GM10266 (cell line): ENCODE measurements around the gene IFT88.

Experiments
- DNase-seq: peaks from one replicate; pipeline ENCODE4 v3.0.0; 2012; ENCODE audit errors: extremely low spot score
- TF ChIP-seq, protein P1 (sequence below): IDR thresholded peaks from 2 replicates; pipeline ENCODE4 v1.5.1; 2012; ENCODE audit warnings: mild to moderate bottlenecking, low read depth; ENCODE audit not compliant: control insufficient read depth, insufficient read depth; ENCODE audit errors: missing control alignments

Gene IFT88

DNA sequence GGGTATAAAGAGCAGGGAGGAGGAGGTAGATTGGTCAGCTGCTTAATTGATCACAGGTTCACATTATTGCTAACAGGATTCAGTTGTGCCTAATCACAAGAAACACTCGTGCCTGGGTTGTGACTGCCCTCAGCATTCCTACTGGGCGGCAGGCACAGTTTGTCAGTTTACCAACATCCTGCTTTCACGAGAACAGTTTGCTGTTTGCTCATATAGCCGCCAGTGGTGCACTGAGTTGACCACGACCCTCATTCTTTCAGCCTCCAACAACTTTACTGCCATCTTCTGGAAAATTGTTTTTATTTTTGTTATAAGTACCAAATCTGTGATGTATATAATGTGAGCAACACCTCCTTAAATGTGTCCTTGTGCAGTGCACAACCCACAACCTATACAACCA lies 16.2 kb upstream of the IFT88 start:
- TF ChIP-seq, protein P1, sequence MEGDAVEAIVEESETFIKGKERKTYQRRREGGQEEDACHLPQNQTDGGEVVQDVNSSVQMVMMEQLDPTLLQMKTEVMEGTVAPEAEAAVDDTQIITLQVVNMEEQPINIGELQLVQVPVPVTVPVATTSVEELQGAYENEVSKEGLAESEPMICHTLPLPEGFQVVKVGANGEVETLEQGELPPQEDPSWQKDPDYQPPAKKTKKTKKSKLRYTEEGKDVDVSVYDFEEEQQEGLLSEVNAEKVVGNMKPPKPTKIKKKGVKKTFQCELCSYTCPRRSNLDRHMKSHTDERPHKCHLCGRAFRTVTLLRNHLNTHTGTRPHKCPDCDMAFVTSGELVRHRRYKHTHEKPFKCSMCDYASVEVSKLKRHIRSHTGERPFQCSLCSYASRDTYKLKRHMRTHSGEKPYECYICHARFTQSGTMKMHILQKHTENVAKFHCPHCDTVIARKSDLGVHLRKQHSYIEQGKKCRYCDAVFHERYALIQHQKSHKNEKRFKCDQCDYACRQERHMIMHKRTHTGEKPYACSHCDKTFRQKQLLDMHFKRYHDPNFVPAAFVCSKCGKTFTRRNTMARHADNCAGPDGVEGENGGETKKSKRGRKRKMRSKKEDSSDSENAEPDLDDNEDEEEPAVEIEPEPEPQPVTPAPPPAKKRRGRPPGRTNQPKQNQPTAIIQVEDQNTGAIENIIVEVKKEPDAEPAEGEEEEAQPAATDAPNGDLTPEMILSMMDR, result no peak

DNA sequence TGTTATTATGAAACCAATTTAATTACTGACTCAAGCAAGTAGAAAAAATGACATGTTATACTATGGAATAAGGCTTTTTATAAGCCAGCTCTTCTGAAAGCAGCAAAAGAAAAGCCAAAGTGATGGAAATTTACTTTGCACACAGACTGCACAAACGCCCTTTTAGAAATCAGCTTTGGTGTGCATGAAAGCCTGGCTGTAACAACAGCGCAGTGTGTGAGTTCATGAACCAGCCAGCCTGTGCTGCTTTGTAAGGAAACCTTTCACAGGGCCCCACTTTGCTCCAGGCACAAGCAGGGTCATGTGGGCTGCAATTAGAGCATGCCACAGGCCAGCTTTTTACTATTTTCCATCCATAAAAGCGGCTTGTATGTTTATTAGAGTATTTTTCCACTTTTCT lies 13.6 kb upstream of the IFT88 start:
- TF ChIP-seq, protein P1, result no peak
- no peak for DNase-seq

More for the DNA sequence above, 16.2 kb upstream of the IFT88 start:
- DNase-seq, result no peak

DNA sequence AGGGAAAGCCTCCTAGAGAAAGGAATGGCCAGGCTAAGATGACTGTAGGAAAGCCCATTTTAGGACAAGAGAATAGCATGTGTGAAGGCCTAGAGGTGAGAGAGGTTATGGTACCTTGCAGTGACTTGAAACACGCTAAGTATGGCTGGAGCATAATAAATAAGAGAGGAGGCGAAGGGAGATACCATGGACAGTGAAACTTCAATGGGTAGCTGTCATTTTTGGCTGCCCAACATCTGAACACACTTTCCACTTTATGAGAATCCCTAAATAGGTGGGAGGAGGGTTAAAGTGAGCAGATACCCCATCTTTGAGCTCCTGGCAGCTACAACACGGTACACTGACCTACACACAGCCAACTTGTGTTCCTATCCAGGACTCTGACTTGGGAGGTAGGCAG lies 8.0 kb upstream of the IFT88 start:
- no peak for DNase-seq
- TF ChIP-seq, protein P1, result no peak

DNA sequence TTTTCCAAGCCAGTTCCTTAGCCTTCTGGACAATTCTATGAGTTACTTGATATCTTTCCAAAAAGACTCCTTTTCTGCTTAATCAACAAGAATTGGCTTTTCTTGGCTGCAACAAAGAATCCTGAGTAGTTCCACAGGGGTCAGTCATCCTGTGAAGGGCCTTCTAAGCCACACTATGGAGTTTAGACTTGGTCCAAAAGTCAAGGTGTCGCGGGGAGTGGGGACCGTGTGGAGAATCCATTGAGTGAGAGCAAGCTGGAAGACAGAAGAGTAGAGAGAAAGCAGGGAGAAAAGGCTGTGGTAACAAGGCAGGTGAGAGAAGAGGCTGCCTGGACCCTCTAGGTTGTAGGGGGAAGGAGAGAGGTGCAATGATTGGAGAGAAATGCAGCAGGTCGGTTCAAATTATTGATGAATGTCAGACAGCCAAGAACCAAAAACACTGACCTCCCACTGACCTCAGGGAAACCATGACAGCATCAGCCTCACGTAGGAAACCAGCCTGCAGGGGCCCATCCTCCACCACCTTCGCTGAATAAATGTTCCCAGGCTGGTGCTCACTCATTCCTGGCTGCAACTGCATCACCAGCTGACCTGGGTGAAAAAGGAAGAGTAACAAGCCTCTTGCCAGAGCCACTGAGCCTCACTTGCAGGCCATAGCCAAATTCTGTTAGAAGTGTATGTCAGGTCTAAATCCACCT lies 7.1 kb upstream of the IFT88 start:
- DNase-seq, result no peak
- TF ChIP-seq, protein P1, result no peak

DNA sequence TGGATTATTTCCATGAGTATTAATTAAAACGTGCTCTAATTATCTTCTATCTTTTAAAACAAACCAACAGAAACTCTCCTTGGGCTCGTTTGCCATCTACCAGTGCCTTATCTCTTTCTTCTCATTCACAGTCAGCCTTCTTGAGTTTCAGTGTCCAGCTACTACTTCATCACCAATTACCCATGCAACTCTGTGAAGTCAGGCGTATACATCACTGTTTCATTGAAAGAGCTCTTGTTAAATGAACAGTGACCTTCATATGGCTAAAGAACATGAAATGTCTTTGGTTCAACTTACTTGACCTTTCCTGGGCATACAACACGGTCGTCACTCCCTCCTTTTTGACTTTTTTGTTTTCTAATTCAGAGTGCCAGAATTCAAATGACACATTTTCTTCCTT lies 5.2 kb upstream of the IFT88 start:
- TF ChIP-seq, protein P1, result no peak

DNA sequence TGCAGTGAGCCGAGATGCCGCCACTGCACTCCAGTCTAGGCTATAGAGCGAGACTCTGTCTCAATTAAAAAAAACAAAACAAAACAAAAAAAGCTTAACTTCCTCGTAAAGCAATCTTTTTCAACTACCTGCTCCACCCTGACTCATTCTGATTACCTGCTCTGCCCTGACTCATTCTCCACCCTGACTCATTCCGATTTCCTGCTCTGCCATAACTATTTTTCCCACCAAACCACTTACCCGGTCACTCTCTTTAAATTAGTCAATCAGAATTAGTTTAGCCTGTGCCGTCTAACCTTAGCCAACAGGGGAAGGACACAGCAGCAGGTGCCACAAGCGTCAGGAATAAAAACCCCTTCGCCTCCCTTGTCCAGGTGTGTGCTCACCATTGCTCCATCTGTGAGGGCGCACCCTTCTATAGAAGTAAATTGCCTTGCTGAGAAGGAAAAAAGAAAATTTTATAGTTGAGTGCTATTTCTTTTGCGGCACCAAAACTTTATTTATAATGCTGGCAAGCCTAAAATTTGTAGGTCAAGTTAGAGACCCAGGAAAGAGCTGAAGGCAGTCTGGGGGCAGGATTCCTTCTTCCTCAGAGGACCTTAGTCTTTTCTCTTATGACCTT lies 1.7 kb upstream of the IFT88 start:
- DNase-seq, result no peak

More for the DNA sequence above, 5.2 kb upstream of the IFT88 start:
- no peak for DNase-seq

More for the DNA sequence above, 1.7 kb upstream of the IFT88 start:
- TF ChIP-seq, protein P1, result no peak
